HG03558 (cell line): ENCODE results near the gene PRKN.

Source experiments
- ATAC-seq: cut with Tn5 transposase; IDR thresholded peaks from one replicate; pipeline ENCODE4 v1.9.1; 2021; ENCODE audit warnings: moderate number of reproducible peaks; ENCODE audit not compliant: unreplicated experiment; ENCODE audit errors: extremely low read depth

The PRKN gene

GRCh38 chr6:161554883-161555282 is 1172.7 kb downstream of the PRKN start:
- no peak for ATAC-seq

DNA sequence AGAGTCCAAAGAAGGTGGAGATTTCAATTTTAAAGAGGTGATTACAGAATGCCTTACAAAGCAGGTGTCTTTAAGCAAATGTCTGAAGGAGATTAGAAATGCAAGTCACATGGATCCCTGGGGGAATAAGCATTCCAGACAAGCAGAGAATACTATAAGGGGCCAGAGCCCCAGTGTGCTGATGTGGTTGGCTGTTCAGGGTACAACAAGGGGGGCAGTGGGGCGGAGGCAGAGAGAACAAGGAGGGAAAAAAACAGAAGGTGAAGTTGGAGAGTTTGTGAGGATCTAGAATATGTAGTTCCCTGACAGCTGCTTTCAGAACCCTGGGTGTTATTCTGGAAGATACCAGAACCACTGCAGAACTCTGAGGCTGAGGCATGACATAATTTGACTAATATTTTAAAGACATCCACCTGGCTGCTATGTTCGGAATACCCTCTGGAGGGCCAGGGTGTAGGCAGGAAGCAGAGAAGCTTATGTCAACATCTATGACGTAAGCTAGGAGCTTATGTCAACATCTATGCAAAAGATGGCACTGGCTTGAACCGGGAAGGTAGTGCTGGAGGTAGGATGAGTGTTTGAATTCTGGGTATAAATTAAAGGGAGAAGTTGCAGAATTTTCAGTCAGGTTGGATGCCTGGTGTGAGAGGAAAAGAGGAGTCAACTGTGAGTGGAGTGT is 1177.5 kb downstream of the PRKN start:
- ATAC-seq = no peak

DNA sequence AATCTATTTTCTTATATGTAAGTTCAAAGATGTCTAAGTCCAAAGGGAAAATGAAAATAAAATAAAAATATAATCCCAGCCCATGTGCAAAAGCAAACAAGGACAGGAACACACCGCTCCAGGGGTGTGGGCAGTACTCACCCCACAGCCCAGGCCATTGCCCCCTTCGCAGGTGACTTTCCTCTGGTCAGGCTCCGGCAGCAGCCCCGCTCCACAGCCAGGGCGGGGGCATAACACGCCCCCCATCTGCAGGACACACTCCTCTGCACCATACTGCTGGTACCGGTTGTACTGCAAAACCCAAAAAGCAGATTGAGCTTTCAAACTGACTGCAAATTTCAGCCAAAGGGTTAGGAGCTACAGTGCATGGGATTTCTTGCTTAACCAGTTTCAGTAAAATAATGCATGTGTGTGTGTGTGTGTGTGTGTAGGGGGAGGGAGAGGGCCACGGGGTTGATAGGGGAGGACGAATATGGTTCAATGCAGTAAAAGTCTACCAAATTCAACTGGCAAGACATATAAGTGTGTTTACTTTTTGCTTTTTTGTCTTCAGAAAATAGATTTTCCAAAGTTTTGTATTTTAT is 1178.8 kb downstream of the PRKN start:
- no peak for ATAC-seq

DNA sequence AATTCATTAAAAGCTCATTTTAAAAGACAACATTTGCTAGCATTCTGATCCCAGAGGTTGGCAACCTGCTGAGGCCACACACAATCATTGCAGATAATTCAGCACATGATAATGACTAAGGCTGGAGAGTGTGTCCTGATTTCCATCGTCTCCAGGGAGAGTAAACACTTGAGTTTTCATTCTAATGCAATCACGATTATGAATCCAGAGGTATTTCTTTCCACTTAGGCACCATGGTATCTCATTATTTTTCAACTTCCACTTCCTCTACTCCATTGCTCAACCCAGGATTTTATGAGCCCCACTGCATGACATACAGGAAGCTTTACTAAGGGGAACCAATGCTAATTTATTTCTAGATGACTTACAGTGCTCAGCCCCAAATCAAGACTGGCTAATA is 1179.9 kb downstream of the PRKN start:
- ATAC-seq = no peak

- no peak for ATAC-seq
Observed at GRCh38 chr6:161546632-161547031, 1180.9 kb downstream of the PRKN start.

DNA sequence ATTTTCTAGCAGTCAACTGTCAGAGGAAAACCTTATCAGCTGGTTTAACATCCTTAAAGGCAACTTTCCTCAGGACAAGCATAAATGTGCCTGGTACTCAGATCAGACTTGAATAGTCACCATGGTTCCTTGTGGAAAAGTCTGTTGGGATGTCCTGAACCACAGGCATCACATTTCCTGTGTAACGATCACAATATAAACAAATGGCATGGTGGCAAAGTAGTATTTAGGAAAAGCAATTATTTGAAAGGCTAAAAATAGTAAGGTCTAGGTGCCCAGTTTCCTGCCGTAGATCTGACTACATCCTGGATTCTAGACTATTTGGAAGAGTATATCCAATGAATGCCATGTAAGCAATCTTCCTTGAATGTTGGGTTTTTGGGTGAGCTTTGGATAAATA is 1181.8 kb downstream of the PRKN start:
- no peak for ATAC-seq

GRCh38 chr6:161544801-161545480 is 1182.6 kb downstream of the PRKN start:
- no peak for ATAC-seq

DNA sequence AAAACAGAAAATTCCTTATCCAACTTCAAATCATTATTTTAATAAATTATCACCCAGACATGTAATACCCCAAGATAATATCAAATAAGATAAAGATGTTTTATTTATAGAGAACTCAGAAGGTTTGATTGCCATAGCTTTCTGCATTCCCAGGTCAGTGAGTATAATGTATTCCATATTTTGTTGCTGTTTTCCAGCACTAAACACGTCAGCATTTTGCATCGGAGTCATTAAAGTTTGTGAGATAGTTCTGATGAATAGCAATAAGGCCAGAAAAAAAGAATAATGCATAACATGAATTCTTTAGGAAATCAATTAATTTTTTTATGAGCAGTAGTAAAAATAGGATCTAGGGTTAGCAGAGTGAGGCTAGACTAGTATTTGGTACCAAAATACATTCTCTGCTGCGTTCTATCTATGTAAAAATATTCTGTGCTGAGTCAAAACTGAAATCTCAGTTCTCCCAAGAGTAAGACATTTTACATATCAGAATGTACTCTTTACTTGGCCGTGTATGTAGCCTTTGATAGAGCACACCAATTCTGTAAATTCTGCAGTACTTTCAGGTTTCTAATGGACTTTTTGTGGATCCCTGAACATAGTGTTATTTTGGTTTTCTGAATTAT is 1183.8 kb downstream of the PRKN start:
- ATAC-seq = no peak

DNA sequence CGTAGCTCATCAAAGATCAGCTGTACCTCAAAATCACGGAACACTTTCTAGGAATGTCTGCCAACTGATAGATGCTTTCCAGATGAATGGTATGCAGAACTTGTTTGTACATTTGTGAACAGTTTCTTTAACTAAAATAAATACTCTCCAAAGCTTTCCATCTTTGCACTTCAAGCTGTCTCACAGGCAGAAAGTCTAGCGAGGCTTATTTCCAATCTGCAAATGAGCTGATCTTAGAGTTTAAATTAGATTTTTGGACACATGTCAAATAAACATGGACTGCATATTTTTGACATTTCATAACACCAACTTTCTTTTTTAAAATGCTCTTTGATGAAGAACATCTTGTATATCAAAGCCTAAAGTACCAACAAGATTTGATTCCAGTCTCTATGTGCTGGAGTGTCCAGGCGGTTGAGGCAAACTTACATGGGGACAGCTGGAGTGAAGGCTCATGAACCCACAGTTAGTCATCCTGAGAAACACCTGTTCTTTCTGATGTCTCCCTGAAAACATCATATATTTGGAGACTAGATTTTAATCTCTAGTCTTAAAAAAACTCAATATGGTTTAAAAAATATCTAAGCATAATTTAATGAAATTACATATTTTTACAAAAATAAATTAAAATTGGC is 1185.1 kb downstream of the PRKN start:
- ATAC-seq = no peak

DNA sequence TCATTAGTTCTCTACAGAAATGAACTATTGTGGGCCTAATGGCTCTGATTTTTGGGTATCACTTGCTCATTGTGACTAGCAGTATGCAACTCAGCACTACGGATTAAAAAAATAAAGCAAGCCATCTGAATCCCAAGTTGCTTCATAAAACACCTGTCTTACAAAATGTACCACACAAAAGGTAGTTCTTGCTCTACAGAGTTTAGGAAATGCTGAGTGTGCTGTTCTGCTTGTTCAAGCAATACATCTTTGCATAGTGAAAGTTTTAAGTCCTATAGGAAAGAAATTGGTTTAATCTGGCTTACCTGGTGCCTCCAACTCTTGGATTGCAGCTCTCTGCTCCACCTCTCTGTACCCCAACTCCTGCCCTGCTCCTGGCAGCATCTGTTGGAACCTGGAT is 1187.0 kb downstream of the PRKN start:
- ATAC-seq = no peak

DNA sequence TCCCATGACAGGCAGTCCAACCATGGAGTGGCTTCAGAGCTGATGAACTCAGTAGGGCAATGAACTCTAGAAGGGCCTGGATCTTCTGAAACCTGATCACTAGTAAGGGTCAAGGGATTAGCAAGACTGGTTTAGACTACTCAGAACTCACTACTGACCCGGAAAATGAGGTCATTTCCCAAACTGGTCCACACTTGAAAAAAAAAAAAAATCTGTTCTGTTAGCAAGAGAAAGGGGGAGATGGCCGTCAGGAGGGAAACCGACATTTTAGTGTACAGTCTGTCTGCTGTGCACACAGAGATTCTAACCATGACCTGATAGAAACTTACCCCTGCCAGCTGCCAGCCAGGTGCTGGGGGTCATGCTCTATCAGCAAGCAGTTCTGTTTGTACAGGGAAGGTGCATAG is 1191.3 kb downstream of the PRKN start:
- ATAC-seq = no peak

GRCh38 chr6:161534264-161534873 is 1193.2 kb downstream of the PRKN start:
- no peak for ATAC-seq

- no peak for ATAC-seq
Observed at GRCh38 chr6:161533266-161533665, 1194.3 kb downstream of the PRKN start.

GRCh38 chr6:161532536-161532935 is 1195.0 kb downstream of the PRKN start:
- no peak for ATAC-seq

DNA sequence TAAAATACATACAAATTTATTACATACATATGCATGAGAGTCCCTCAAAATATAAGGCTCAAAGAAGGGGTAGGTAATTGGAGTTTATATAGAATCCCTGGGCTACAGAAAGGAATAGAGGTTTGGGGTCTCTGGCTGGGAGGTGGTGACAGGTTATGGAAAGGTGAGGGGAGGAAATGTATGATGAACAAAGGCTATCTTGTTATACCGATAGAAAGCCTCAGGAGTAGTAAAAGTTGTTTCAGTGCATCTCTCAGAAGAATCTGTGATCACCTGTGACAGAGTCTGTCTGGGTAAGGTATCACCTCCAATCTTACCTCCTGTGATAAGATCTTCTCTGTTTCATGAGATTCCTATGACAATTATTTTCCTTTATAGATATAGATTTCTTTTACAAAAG is 1200.8 kb downstream of the PRKN start:
- ATAC-seq = no peak

DNA sequence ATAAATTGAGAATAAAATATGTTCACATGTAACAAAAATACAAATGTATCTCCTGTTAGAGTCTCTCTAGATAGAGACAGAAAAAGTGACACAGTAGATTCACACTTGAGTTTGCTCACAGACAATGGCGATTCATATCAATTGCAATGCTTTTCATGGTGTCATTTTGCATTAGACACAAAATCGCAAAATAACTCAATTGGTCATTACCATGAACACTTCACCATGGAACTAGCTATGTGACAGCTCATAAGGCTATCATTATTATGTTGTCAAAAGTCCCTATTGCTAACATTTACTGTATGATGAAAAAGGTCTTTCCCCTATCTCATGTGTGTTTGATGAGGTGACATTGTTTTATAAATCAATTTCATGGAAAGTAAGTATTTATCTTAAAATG is 1204.2 kb downstream of the PRKN start:
- ATAC-seq = no peak

GRCh38 chr6:161522276-161522675 is 1205.3 kb downstream of the PRKN start:
- ATAC-seq = no peak

GRCh38 chr6:161511447-161512095 is 1216.0 kb downstream of the PRKN start:
- ATAC-seq = no peak

GRCh38 chr6:161508341-161508740 is 1219.2 kb downstream of the PRKN start:
- ATAC-seq = no peak

DNA sequence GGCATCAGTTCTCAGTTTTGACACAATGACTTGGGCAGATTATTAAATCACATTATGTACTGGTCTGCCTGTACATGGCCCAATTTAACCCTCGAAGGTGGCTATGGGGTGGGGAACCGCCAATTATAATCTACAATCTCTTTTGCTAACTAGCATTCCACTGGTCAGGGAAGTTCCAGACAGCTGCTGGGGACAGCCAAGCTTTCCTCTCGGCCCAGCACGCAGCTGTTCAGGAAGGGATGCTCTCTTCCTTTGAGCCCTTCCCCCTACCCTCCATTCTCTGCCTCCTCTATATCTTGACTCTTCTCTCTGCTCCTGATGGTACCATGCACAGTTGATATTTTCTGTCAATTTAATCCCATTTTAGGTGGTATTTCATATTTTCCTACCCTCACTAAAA is 1220.2 kb downstream of the PRKN start:
- ATAC-seq = no peak
